ENCODE results near the gene XAB2. TPM values are rescaled to one million over a fixed set of nuclear protein-coding genes. Genes with fewer than 3 reads are reported as not detected.

The XAB2 gene
- total RNA-seq, 4 donors from 2014 or later = 16.1 to 40.5 (median 30.9) TPM

DNA sequence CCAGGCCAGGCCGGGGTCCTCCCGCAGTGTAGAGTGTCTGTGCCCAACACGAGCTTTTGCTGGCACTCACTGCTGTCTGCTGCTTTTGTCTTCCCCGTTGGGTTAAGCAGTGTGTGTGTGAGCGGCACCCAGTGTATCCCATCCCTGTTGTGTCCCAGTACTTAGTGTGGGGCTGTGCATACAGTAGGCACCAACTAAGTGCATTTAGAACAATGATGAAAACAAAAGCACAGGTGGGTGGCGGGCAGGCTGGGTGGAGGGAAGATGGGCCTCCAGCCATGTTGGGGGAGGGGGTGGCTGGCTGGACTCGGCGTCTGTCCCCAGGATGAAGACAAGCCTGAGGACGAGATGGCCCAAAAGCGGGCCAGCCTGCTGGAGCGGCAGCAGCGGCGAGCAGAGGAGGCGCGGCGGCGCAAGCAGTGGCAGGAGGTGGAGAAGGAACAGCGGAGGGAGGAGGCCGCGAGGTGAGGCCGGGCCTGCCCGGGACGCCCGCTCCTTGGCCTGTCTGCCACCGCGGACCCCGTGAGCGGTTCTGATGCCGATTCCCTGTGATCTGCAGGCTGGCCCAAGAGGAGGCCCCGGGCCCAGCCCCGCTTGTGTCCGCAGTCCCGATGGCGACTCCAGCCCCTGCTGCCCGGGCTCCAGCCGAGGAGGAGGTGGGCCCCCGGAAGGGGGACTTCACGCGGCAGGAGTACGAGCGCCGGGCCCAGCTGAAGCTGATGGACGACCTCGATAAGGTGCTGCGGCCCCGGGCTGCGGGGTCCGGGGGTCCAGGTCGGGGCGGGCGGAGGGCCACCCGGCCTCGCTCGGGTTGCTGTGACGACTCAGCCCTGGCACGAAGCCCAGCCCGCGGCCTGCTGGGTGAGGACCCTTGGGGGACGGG is 14.2 kb downstream of the XAB2 start:
- TF ChIP-seq, protein P1, sequence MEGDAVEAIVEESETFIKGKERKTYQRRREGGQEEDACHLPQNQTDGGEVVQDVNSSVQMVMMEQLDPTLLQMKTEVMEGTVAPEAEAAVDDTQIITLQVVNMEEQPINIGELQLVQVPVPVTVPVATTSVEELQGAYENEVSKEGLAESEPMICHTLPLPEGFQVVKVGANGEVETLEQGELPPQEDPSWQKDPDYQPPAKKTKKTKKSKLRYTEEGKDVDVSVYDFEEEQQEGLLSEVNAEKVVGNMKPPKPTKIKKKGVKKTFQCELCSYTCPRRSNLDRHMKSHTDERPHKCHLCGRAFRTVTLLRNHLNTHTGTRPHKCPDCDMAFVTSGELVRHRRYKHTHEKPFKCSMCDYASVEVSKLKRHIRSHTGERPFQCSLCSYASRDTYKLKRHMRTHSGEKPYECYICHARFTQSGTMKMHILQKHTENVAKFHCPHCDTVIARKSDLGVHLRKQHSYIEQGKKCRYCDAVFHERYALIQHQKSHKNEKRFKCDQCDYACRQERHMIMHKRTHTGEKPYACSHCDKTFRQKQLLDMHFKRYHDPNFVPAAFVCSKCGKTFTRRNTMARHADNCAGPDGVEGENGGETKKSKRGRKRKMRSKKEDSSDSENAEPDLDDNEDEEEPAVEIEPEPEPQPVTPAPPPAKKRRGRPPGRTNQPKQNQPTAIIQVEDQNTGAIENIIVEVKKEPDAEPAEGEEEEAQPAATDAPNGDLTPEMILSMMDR (IDR thresholded peaks at IDR 0.05; ENCODE audit: low read depth) = no peak

DNA sequence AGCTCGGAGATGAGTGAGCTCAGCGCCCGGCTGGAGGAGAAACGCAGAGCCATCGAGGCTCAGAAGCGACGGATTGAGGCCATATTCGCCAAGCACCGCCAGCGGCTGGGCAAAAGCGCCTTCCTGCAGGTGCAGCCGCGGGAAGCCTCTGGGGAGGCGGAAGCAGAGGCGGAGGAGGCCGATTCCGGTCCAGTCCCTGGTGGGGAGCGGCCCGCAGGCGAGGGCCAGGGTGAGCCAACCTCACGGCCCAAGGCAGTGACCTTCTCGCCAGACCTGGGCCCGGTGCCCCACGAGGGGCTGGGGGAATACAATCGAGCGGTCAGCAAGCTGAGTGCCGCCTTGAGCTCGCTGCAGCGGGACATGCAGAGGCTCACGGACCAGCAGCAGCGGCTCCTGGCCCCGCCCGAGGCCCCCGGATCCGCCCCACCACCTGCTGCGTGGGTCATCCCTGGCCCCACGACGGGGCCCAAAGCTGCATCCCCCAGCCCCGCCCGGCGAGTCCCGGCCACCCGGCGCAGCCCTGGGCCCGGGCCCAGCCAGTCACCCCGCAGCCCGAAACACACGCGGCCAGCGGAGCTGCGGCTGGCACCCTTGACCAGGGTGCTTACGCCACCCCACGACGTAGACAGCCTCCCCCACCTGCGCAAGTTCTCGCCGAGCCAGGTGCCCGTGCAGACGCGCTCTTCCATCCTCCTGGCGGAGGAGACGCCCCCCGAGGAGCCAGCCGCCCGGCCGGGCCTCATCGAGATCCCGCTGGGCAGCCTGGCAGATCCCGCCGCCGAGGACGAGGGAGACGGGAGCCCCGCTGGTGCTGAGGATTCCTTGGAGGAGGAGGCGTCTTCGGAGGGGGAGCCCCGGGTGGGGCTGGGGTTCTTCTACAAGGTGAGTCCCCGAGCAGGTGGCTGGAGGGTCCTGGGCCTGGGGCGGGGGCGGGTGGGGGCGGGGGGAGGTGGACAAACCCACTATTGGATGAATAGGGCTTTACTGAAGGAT is 16.8 kb downstream of the XAB2 start:
- TF ChIP-seq, protein P1 (IDR thresholded peaks at IDR 0.05; ENCODE audit: low read depth) = no peak

DNA sequence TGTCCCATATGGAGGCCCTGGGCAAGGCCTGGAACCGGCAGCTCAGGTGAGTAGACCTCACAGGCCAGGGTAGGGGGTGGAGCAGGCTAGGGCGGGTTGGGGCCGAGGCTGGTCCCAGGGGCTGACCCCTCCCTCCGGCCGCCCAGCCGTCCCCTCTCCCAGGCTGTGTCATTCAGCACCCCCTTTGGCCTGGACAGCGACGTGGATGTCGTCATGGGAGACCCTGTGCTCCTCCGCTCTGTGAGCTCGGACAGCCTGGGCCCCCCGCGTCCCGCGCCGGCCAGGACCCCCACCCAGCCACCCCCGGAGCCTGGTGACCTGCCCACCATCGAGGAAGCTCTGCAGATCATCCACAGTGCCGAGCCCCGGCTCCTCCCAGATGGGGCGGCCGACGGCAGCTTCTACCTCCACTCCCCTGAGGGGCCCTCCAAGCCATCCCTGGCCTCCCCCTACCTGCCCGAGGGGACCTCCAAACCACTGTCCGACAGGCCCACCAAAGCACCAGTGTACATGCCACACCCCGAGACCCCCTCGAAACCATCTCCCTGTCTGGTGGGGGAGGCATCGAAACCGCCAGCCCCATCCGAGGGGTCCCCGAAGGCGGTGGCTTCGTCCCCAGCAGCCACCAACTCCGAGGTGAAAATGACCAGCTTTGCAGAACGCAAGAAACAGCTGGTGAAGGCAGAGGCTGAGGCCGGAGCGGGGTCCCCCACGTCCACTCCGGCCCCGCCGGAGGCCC is 17.6 kb downstream of the XAB2 start:
- TF ChIP-seq, protein P1 (IDR thresholded peaks at IDR 0.05; ENCODE audit: low read depth) = no peak

DNA sequence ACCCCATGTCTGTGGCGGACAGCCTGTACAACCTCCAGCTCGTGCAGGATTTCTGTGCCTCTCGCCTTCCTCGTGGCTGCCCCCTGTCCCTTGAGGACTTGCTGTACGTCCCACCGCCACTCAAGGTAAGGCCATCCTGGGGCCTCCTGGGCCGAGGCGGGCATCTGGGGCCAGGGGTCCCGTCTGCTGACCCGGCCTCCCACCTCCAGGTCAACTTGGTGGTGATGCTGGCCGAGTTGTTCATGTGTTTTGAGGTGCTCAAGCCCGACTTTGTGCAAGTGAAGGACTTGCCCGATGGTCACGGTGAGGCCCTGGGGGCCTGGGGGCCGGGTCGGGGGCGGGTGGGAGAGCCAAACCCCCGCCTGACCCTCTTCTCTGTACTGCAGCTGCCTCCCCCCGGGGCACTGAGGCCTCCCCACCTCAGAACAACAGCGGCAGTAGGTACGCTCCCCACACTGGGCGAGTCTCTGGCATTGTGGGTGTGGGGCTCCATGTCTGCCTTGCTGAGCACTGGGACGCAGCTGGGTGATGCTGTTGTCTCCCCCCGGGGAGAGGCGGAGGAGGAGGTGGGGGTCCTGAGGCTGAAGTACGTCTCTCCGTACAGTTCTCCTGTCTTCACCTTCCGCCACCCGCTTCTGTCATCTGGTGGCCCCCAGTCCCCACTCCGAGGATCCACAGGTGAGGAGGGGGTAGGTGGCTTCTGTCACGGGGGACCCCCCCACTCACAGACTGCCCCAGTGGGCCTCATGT is 18.7 kb downstream of the XAB2 start:
- TF ChIP-seq, protein P1 (IDR thresholded peaks at IDR 0.05; ENCODE audit: low read depth) = no peak

DNA sequence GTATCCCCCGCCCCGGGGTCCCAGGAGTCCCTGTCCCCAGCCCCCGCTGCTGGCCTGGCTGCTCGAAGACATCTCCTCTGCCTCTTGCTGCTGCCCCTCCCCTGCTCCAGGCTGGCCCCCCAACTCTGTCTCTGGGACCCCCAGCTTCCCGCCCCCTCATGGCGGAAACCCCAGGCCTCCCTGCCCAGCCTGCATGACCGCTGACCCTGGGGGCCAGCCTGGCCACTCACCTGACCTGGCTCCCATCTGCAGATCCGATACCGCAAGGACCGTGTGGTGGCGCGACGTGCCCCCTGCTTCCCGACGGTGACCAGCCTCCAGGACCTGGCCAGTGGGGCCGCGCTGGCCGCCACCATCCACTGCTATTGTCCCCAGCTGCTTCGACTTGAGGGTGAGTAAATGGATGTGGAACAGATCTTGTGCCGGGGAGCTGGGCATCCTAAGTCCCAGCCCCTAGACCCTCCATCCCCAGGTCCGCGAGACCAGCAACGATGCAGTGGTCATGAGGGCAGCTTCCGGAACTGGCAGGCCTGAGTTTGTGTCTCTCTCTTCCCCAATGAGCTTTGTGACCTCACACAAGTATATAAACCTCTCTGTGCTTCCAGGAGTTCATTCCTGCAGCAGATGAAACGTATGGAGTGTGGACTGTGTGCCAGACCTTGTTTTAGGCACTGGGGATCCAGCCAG is 21.3 kb downstream of the XAB2 start:
- TF ChIP-seq, protein P1 (IDR thresholded peaks at IDR 0.05; ENCODE audit: low read depth) = no peak

DNA sequence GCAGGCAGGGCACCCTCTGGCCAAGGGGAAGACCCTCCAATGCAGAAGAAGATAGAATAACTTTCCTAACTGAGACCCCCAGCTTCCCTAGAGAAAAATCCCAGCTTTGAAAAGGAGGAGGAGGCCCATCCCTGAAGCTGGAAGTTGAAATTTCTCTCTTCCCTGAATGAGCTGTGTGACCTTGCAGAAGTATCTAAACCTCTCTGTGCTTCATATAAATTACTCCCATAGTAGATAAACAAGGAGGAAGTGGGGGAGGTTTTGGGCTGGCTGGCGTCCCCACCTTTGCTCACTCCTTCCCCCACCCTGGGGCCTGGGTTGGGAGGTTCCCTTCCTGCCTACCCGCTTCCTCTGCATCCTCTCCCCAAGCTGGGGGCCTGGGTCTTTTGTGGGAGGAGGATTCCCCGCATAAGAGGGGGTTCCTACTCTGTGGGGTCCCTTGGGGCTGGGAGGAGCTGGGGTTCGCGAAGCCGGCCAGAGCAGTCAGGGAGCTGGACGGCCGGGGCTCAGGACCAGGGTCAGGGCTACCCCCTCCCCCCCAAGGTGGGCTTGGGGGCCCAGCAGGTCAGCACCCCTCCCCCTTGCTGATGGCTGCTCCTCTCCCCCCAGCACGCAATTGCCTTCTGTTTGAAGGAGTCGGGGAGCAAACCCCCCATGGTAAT is 22.0 kb downstream of the XAB2 start:
- TF ChIP-seq, protein P1 (IDR thresholded peaks at IDR 0.05; ENCODE audit: low read depth) = no peak
